Suppressor macrophage treated with lipopolysaccharide for 1 hour (primary cell): ENCODE data around the gene HAS3.

ENCODE experiments used
- DNase-seq, 3 donors: peaks; one replicate each; pipeline ENCODE4 v3.0.0-alpha.2; 2020 to 2022

The HAS3 gene

GRCh38 chr16:69150146-69150865, 44.9 kb downstream of the HAS3 start:
- peak; percentile 84 to 89 (median 87) for DNase-seq

GRCh38 chr16:69157196-69157595, 51.7 kb downstream of the HAS3 start:
- DNase-seq: peak in 2 of 3 donors; percentile 25 to 40

GRCh38 chr16:69160192-69160591, 54.7 kb downstream of the HAS3 start:
- no peak for DNase-seq

GRCh38 chr16:69165584-69165983, 60.1 kb downstream of the HAS3 start:
- no peak for DNase-seq

- peak; percentile 53 to 71 (median 70) for DNase-seq
Measured at GRCh38 chr16:69166221-69166833, 60.9 kb downstream of the HAS3 start.

- DNase-seq: no peak
Measured at GRCh38 chr16:69166946-69167930, 61.8 kb downstream of the HAS3 start.
